Ammon's horn (tissue), 1 donor: ENCODE data around the gene KCNQ5.

Experiments
- DNase-seq: peaks from one replicate; pipeline ENCODE4 v3.0.0-alpha.2; 2016; ENCODE audit warnings: low spot score

KCNQ5 gene

GRCh38 chr6:72742001-72742673, 120.3 kb downstream of the KCNQ5 start:
- DNase-seq: no peak

- no peak for DNase-seq
Observed at GRCh38 chr6:72746276-72746675, 124.4 kb downstream of the KCNQ5 start.

GRCh38 chr6:72748759-72749158, 126.9 kb downstream of the KCNQ5 start:
- DNase-seq: no peak

- DNase-seq: no peak
Observed at GRCh38 chr6:72755752-72756151, 133.9 kb downstream of the KCNQ5 start.

GRCh38 chr6:72757048-72757447, 135.2 kb downstream of the KCNQ5 start:
- no peak for DNase-seq

GRCh38 chr6:72757926-72758325, 136.1 kb downstream of the KCNQ5 start:
- no peak for DNase-seq

GRCh38 chr6:72758901-72759300, 137.0 kb downstream of the KCNQ5 start:
- DNase-seq: no peak

GRCh38 chr6:72760114-72760793, 138.4 kb downstream of the KCNQ5 start:
- DNase-seq: no peak

- no peak for DNase-seq
Observed at GRCh38 chr6:72761761-72762160, 139.9 kb downstream of the KCNQ5 start.

- DNase-seq: no peak
Observed at GRCh38 chr6:72769459-72770125, 147.7 kb downstream of the KCNQ5 start.

GRCh38 chr6:72770959-72771358, 149.1 kb downstream of the KCNQ5 start:
- DNase-seq: no peak

GRCh38 chr6:72776456-72776855, 154.6 kb downstream of the KCNQ5 start:
- DNase-seq: no peak

- no peak for DNase-seq
Observed at GRCh38 chr6:72781624-72782023, 159.8 kb downstream of the KCNQ5 start.

- DNase-seq: no peak
Observed at GRCh38 chr6:72783035-72783434, 161.2 kb downstream of the KCNQ5 start.

GRCh38 chr6:72783666-72784065, 161.8 kb downstream of the KCNQ5 start:
- no peak for DNase-seq

- DNase-seq: no peak
Observed at GRCh38 chr6:72784071-72784470, 162.2 kb downstream of the KCNQ5 start.

- DNase-seq: no peak
Observed at GRCh38 chr6:72784581-72784980, 162.7 kb downstream of the KCNQ5 start.

- DNase-seq: no peak
Observed at GRCh38 chr6:72787391-72788031, 165.6 kb downstream of the KCNQ5 start.

- DNase-seq: no peak
Observed at GRCh38 chr6:72788188-72788587, 166.3 kb downstream of the KCNQ5 start.

GRCh38 chr6:72789145-72789544, 167.3 kb downstream of the KCNQ5 start:
- DNase-seq: no peak

GRCh38 chr6:72792692-72793091, 170.8 kb downstream of the KCNQ5 start:
- no peak for DNase-seq

- no peak for DNase-seq
Observed at GRCh38 chr6:72793641-72794395, 172.0 kb downstream of the KCNQ5 start.
